Nephron (organoid): ENCODE data around the gene BACE1-AS.
"Not testable (repeated sequence)": the region's sequence is repeated elsewhere in the genome, so short reads cannot be mapped to it uniquely, and the experiment has no call there.

ENCODE experiments used
- H3K27ac Mint-ChIP-seq, 3 experiments: 2 replicates each; pipeline ENCODE4 v1.8.0; 2020; ENCODE audit warnings: mixed read lengths in 3 of 3, mild to moderate bottlenecking in 2 of 3, moderate library complexity in 1 of 3
- H3K27me3 Mint-ChIP-seq: 2 replicates; pipeline ENCODE4 v1.8.0; 2021; ENCODE audit warnings: low read depth, mild to moderate bottlenecking, moderate library complexity, mixed read lengths
- H3K36me3 Mint-ChIP-seq: 2 replicates; pipeline ENCODE4 v1.8.0; 2020; ENCODE audit warnings: low read depth, mixed read lengths
- H3K4me1 Mint-ChIP-seq: 2 replicates; pipeline ENCODE4 v1.8.0; 2020; ENCODE audit warnings: mixed read lengths
- H3K4me3 Mint-ChIP-seq, 3 experiments: 2 replicates each; pipeline ENCODE4 v1.8.0; 2020; ENCODE audit warnings: mild to moderate bottlenecking in 3 of 3, mixed read lengths in 3 of 3, moderate library complexity in 2 of 3
- H3K9me3 Mint-ChIP-seq: 2 replicates; pipeline ENCODE4 v1.8.0; 2020; ENCODE audit warnings: mixed read lengths
- CTCF ChIP-seq, 3 experiments: fragments of 200-600 bp; sonication (generic); IDR thresholded peaks; one replicate each; pipeline ENCODE4 v1.5.0; 2021; ENCODE audit warnings: antibody characterized with exemption in 3 of 3; ENCODE audit not compliant: unreplicated experiment in 3 of 3

BACE1-AS gene

GRCh38 chr11:117258576-117258975 is 32.6 kb upstream of the BACE1-AS start:
- no peak overlapping the region for H3K27ac Mint-ChIP-seq
- H3K27me3 Mint-ChIP-seq, result no peaks in the 10 kb centered on the region
- H3K4me1 Mint-ChIP-seq, result no peaks in the 10 kb centered on the region
- no peak overlapping the region for H3K4me3 Mint-ChIP-seq
- peaks cover 55% of the 10 kb centered on the region for H3K36me3 Mint-ChIP-seq
- H3K9me3 Mint-ChIP-seq, result peaks cover 2% of the 10 kb centered on the region
- no peak for TF ChIP-seq CTCF (IDR thresholded peaks at IDR 0.05; ENCODE audit: unreplicated experiment in 3 of 3)

- no peaks in the 10 kb centered on the region for H3K4me1 Mint-ChIP-seq
- TF ChIP-seq CTCF (IDR thresholded peaks at IDR 0.05; ENCODE audit: unreplicated experiment in 3 of 3), result no peak
- H3K9me3 Mint-ChIP-seq, result peaks cover 2% of the 10 kb centered on the region
- H3K36me3 Mint-ChIP-seq, result peaks cover 55% of the 10 kb centered on the region
- H3K4me3 Mint-ChIP-seq, result no peak overlapping the region
- H3K27ac Mint-ChIP-seq, result no peak overlapping the region
- H3K27me3 Mint-ChIP-seq, result no peaks in the 10 kb centered on the region
Measured at GRCh38 chr11:117259417-117259816, 31.7 kb upstream of the BACE1-AS start.

- not testable (repeated sequence) for H3K4me3 Mint-ChIP-seq, H3K27ac Mint-ChIP-seq
Measured at GRCh38 chr11:117264624-117265323, 26.4 kb upstream of the BACE1-AS start.

GRCh38 chr11:117265745-117266144 is 25.4 kb upstream of the BACE1-AS start:
- no peak overlapping the region for H3K4me3 Mint-ChIP-seq
- TF ChIP-seq CTCF (IDR thresholded peaks at IDR 0.05; ENCODE audit: unreplicated experiment in 3 of 3), result no peak
- no peak overlapping the region for H3K27ac Mint-ChIP-seq
- H3K36me3 Mint-ChIP-seq, result peaks cover 69% of the 10 kb centered on the region
- peaks cover 2% of the 10 kb centered on the region for H3K9me3 Mint-ChIP-seq
- H3K27me3 Mint-ChIP-seq, result no peaks in the 10 kb centered on the region
- no peaks in the 10 kb centered on the region for H3K4me1 Mint-ChIP-seq

More at GRCh38 chr11:117264624-117265323, 26.4 kb upstream of the BACE1-AS start:
- not testable (repeated sequence) for H3K4me1 Mint-ChIP-seq, H3K27me3 Mint-ChIP-seq, H3K9me3 Mint-ChIP-seq
- H3K36me3 Mint-ChIP-seq, result peaks cover 70% of the 10 kb centered on the region

GRCh38 chr11:117269856-117270255 is 21.3 kb upstream of the BACE1-AS start:
- no peak overlapping the region for H3K4me3 Mint-ChIP-seq
- no peaks in the 10 kb centered on the region for H3K9me3 Mint-ChIP-seq
- H3K36me3 Mint-ChIP-seq, result peaks cover 70% of the 10 kb centered on the region
- H3K4me1 Mint-ChIP-seq, result no peaks in the 10 kb centered on the region
- no peak for TF ChIP-seq CTCF (IDR thresholded peaks at IDR 0.05; ENCODE audit: unreplicated experiment in 3 of 3)
- no peaks in the 10 kb centered on the region for H3K27me3 Mint-ChIP-seq
- H3K27ac Mint-ChIP-seq, result no peak overlapping the region

- no peaks in the 10 kb centered on the region for H3K4me1 Mint-ChIP-seq
- no peaks in the 10 kb centered on the region for H3K27me3 Mint-ChIP-seq
- TF ChIP-seq CTCF (IDR thresholded peaks at IDR 0.05; ENCODE audit: unreplicated experiment in 3 of 3), result no peak
- H3K27ac Mint-ChIP-seq, result no peak overlapping the region
- no peak overlapping the region for H3K4me3 Mint-ChIP-seq
- no peaks in the 10 kb centered on the region for H3K9me3 Mint-ChIP-seq
- peaks cover 71% of the 10 kb centered on the region for H3K36me3 Mint-ChIP-seq
Measured at GRCh38 chr11:117271208-117271607, 19.9 kb upstream of the BACE1-AS start.

- H3K4me3 Mint-ChIP-seq, H3K27ac Mint-ChIP-seq, H3K27me3 Mint-ChIP-seq, H3K9me3 Mint-ChIP-seq, H3K4me1 Mint-ChIP-seq: not testable (repeated sequence)
- H3K36me3 Mint-ChIP-seq, result peaks cover 61% of the 10 kb centered on the region
Measured at GRCh38 chr11:117272175-117272574, 19.0 kb upstream of the BACE1-AS start.
